Smooth muscle cell (in vitro differentiated cells): Measurements from ENCODE around the gene PLXNB3. TPM values are rescaled to one million over a fixed set of nuclear protein-coding genes. Genes with fewer than 3 reads are reported as not detected.

ENCODE experiments used
- DNase-seq: peaks from one replicate; lab custom pipeline; 2025; ENCODE audit not compliant: unreplicated experiment; lab: John Stamatoyannopoulos, UW
- H2AFZ ChIP-seq: fragments of 200-600 bp; sonication (generic); 2 replicates; pipeline ENCODE4 v1.6.0; 2016; ENCODE audit warnings: antibody characterized with exemption, low read depth, mild to moderate bottlenecking
- H3F3A ChIP-seq: fragments of 200-600 bp; sonication (generic); 2 replicates; pipeline ENCODE4 v1.6.0; 2017; ENCODE audit warnings: antibody characterized with exemption, low read depth
- H3K27ac ChIP-seq: fragments of 200-600 bp; sonication (generic); 2 replicates; pipeline ENCODE4 v1.5.1; 2016; ENCODE audit warnings: low read depth, mild to moderate bottlenecking
- H3K27me3 ChIP-seq: fragments of 200-600 bp; sonication (generic); 2 replicates; pipeline ENCODE4 v1.6.1; 2016; ENCODE audit warnings: low read depth, mild to moderate bottlenecking
- H3K36me3 ChIP-seq: fragments of 200-600 bp; sonication (generic); 2 replicates; pipeline ENCODE4 v1.5.1; 2016; ENCODE audit warnings: low read depth
- H3K4me1 ChIP-seq: fragments of 200-600 bp; sonication (generic); 2 replicates; pipeline ENCODE4 v1.5.1; 2016; ENCODE audit warnings: low read depth
- H3K4me2 ChIP-seq: fragments of 200-600 bp; sonication (generic); 2 replicates; pipeline ENCODE4 v1.6.0; 2016; ENCODE audit warnings: mild to moderate bottlenecking
- H3K4me3 ChIP-seq: fragments of 200-600 bp; sonication (generic); 2 replicates; pipeline ENCODE4 v1.5.1; 2016; ENCODE audit warnings: mild to moderate bottlenecking
- H3K79me2 ChIP-seq: fragments of 200-600 bp; sonication (generic); 2 replicates; pipeline ENCODE4 v1.6.0; 2016; ENCODE audit warnings: low read depth, mild to moderate bottlenecking
- H3K9ac ChIP-seq: fragments of 200-600 bp; sonication (generic); 2 replicates; pipeline ENCODE4 v1.6.0; 2016; ENCODE audit warnings: low read depth
- H3K9me3 ChIP-seq: fragments of 200-600 bp; sonication (generic); replicated peaks from 2 replicates; pipeline ENCODE4 v1.5.1; 2016; ENCODE audit warnings: low read depth
- H4K20me1 ChIP-seq: fragments of 200-600 bp; sonication (generic); 2 replicates; pipeline ENCODE4 v1.6.0; 2016; ENCODE audit warnings: low read depth
- WGBS: methylation state at CpG from one replicate; pipeline ENCODE4 v1.1.7; 2016; ENCODE audit warnings: low lambda C conversion rate; 5-methylcytosine and 5-hydroxymethylcytosine counted together
- polyA plus RNA-seq: library from polyadenylated mRNA; unstranded; fragments of >200 nt; fragmentation: Nextera tagmentation; extraction: Ambion mirVana; gene quantifications from 2 replicates; pipeline ENCODE4 v1.2.1, GENCODE V29; 2016
- total RNA-seq: library from RNA; depleted of rRNA; stranded (reverse); fragments of >200 nt; gene quantifications from 2 replicates; pipeline ENCODE4 v1.2.3, GENCODE V29; 2014
- TF ChIP-seq, protein P1 (sequence below): fragments of 200-600 bp; sonication (generic); IDR thresholded peaks from 2 replicates; pipeline ENCODE4 v1.5.1; 2017; ENCODE audit warnings: borderline replicate concordance, mild to moderate bottlenecking, antibody characterized with exemption; ENCODE audit not compliant: insufficient read depth, poor library complexity, severe bottlenecking

Gene PLXNB3
- total and polyA plus RNA-seq, 2 experiments from 2014 or later = 0.58 to 3.9 TPM

DNA sequence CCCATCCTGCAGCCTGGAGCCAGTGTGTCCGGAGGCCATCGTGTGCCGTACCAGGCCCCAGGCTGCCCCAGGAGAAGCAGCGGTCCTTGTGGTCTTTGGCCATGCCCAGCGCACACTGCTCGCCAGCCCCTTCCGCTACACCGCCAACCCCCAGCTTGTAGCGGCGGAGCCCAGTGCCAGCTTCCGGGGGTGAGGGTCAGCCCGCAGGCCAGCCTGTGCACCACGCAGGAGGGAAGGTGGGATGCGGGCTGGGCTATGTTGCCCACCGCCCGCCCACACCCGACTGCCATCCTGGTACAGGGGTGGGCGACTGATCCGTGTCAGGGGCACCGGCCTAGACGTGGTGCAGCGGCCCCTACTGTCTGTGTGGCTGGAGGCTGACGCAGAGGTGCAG lies 9.2 kb downstream of the PLXNB3 start:
- no peak overlapping the region for H3K9ac ChIP-seq
- no peak overlapping the region for H3K4me2 ChIP-seq
- H3K36me3 ChIP-seq = no peaks in the 10 kb centered on the region
- no peak overlapping the region for H3K4me3 ChIP-seq
- no peaks in the 10 kb centered on the region for H3F3A ChIP-seq
- no peaks in the 10 kb centered on the region for H3K27me3 ChIP-seq
- no peaks in the 10 kb centered on the region for H3K4me1 ChIP-seq
- no peaks in the 10 kb centered on the region for H3K79me2 ChIP-seq
- DNase-seq = no peak
- no peaks in the 10 kb centered on the region for H4K20me1 ChIP-seq
- WGBS = 96% methylated on average over 23 of the region's 23 CpGs
- H3K27ac ChIP-seq = no peak overlapping the region
- no peak overlapping the region for H2AFZ ChIP-seq
- H3K9me3 ChIP-seq = no peaks in the 10 kb centered on the region
- TF ChIP-seq, protein P1, sequence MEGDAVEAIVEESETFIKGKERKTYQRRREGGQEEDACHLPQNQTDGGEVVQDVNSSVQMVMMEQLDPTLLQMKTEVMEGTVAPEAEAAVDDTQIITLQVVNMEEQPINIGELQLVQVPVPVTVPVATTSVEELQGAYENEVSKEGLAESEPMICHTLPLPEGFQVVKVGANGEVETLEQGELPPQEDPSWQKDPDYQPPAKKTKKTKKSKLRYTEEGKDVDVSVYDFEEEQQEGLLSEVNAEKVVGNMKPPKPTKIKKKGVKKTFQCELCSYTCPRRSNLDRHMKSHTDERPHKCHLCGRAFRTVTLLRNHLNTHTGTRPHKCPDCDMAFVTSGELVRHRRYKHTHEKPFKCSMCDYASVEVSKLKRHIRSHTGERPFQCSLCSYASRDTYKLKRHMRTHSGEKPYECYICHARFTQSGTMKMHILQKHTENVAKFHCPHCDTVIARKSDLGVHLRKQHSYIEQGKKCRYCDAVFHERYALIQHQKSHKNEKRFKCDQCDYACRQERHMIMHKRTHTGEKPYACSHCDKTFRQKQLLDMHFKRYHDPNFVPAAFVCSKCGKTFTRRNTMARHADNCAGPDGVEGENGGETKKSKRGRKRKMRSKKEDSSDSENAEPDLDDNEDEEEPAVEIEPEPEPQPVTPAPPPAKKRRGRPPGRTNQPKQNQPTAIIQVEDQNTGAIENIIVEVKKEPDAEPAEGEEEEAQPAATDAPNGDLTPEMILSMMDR = no peak

DNA sequence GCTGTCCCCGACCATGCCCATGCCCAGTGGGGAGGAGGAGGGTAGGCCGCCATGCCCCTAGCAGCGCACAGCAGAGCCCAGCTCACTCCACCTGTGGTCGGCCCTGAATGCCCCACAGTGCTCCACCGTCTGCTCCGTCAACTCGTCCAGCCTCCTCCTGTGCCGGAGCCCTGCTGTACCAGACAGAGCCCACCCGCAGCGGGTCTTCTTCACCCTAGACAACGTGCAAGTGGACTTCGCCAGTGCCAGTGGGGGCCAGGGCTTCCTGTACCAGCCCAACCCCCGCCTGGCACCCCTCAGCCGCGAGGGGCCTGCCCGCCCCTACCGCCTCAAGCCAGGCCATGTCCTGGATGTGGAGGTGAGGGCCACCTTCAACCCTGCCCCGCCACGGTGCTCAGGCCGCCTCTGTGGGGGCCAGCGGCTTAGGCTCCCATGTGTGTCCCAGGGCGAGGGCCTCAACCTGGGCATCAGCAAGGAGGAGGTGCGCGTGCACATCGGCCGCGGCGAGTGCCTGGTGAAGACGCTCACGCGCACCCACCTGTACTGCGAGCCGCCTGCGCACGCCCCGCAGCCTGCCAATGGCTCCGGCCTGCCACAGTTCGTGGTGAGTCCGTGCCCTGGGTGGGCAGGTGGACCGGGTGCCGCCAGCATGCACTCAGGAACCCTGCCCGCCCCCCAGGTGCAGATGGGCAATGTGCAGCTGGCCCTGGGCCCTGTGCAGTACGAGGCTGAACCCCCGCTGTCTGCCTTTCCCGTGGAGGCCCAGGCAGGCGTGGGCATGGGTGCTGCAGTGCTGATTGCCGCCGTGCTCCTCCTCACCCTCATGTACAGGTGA lies 9.9 kb downstream of the PLXNB3 start:
- TF ChIP-seq, protein P1 = no peak
- Histone ChIP-seq H2AFZ (no peak overlapping the region), H3K4me2 (no peak overlapping the region), H3K4me1 (no peaks in the 10 kb centered on the region), H3K4me3 (no peak overlapping the region), H3K9me3 (no peaks in the 10 kb centered on the region), H4K20me1 (no peaks in the 10 kb centered on the region), H3F3A (no peaks in the 10 kb centered on the region), H3K36me3 (no peaks in the 10 kb centered on the region), H3K27me3 (no peaks in the 10 kb centered on the region), H3K9ac (no peak overlapping the region), H3K27ac (no peak overlapping the region), H3K79me2 (no peaks in the 10 kb centered on the region)
- 96% methylated on average over 40 of the region's 48 CpGs for WGBS
- no peak for DNase-seq

DNA sequence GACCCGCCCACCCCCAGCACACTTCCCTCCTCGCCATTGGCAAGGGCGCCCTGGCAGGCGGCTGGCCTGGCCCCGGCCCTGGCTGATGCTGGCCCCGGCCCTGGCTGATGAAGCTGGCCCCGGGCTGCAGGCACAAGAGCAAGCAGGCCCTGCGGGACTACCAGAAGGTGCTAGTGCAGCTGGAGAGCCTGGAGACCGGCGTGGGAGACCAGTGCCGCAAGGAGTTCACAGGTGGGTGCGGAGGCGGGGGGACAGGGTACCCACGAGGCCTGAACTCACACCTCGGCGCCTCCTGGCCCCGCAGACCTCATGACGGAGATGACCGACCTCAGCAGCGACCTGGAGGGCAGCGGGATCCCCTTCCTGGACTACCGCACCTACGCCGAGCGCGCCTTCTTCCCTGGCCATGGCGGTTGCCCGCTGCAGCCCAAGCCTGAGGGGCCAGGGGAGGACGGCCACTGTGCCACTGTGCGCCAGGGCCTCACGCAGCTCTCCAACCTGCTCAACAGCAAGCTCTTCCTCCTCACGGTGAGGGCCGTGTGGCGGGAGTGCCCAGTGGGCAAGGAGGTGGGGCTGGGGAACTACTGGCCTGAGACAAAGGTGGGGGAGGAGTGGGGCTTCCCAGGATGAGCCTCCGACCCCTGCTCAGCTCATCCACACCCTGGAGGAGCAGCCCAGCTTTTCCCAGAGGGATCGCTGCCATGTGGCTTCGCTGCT lies 10.7 kb downstream of the PLXNB3 start:
- Histone ChIP-seq H3K79me2 (no peaks in the 10 kb centered on the region), H3K27ac (no peak overlapping the region)
- TF ChIP-seq, protein P1 = no peak

More for the DNA sequence above, 10.7 kb downstream of the PLXNB3 start:
- Histone ChIP-seq H3K4me1 (no peaks in the 10 kb centered on the region), H3F3A (no peaks in the 10 kb centered on the region), H3K27me3 (no peaks in the 10 kb centered on the region), H3K9me3 (no peaks in the 10 kb centered on the region), H4K20me1 (no peaks in the 10 kb centered on the region), H2AFZ (no peak overlapping the region), H3K9ac (no peak overlapping the region), H3K36me3 (no peaks in the 10 kb centered on the region), H3K4me2 (no peak overlapping the region), H3K4me3 (no peak overlapping the region)
- DNase-seq = no peak
- WGBS = 92% methylated on average over 31 of the region's 37 CpGs
